ENCODE measurements around the gene WNT2. TPM values are rescaled to one million over a fixed set of nuclear protein-coding genes. Genes with fewer than 3 reads are reported as not detected.

WNT2 gene
- total RNA-seq, result 0.19 TPM in 1 of 2 replicates, not detected in the other

DNA sequence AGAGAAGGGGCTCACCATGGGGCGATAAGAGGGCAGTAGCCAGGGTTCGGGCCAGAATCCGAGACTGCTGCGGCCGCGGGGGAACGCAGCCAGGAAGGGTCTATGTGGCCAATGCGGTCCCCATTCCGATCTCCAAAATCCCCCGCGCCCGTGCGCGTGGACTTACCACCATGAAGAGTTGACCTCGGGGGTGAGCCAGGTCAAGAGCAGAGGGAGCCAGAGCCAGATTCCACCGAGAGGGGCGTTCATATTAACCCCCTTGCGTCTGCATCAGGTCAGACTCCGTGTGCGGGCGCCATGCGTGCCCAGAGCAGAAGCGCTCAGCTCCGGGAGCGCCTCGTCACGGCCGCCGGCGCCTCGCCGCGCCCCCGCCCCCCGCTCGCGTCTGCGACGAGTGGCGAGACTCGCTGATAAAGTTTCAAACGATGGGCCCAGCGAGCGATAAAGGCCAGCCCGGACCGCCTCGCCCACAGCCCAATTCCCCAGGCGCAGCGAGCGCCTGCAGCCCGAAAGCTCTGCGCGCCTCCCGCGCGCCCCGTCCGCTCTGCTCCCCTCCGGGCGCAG is at the start of gene WNT2:
Gene WNT2, minus strand, starts transcription at position 318 of the 564 bp plus-strand sequence. Its CDS starts 69 bp downstream, at position 249.

Other genes with a start within 250 kb of the WNT2 start
- gene ASZ1, start 104.4 kb upstream of the WNT2 start, total RNA-seq, result not detected in 2 replicates
- not detected in 2 replicates for gene CFTR, start 157.0 kb upstream of the WNT2 start, total RNA-seq